Measurements from ENCODE around the gene BOD1. TPM values are rescaled to one million over a fixed set of nuclear protein-coding genes. Genes with fewer than 3 reads are reported as not detected.

BOD1 gene
- 91.4 and 106 TPM in 2 replicates for total RNA-seq

DNA sequence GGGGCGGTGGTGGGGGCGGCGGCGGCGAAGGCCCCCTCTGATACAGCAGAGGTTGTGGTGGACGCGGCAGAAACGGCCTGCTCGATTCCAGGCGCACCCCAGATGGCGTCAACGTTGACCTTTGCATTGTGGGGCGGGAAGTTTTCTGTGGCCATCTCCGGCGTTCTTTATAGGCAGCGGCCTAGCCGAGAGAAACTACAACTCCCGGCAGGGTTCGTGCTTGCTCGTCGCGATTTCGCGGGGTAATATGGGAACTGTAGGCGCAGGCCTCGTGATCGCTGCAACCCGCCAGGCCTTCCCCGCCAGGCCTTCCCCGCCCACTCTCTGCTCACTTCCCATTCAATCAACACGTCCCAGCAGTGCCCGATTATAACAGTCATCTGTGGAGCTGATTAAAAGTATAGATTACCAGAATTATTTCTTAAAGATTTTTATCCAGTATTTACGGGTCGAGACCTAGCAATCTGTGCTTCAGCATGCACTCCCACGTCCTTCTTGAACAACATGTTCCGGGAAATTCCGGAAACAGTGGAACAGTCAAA is at the start of gene BOD1:
Gene BOD1 (minus strand): TSS at position 74 of the 542 bp plus-strand sequence. CDS start 214 bp downstream, outside the sequence.
- FAIRE-seq = no peak
- Histone ChIP-seq H3K4me3 (ENCODE audit: low read depth, low read length) (peak within 1 kb of the TSS; percentile 77), H3K27me3 (ENCODE audit: control insufficient read depth, insufficient read depth, low read length) (no peaks in the 10 kb centered on the region), H3K36me3 (ENCODE audit: control insufficient read depth, insufficient read depth, low read length) (peaks cover 2% of the 10 kb centered on the region)
- DNase-seq (ENCODE audit: low read depth) = peak; percentile 95
- TF ChIP-seq, protein P1, sequence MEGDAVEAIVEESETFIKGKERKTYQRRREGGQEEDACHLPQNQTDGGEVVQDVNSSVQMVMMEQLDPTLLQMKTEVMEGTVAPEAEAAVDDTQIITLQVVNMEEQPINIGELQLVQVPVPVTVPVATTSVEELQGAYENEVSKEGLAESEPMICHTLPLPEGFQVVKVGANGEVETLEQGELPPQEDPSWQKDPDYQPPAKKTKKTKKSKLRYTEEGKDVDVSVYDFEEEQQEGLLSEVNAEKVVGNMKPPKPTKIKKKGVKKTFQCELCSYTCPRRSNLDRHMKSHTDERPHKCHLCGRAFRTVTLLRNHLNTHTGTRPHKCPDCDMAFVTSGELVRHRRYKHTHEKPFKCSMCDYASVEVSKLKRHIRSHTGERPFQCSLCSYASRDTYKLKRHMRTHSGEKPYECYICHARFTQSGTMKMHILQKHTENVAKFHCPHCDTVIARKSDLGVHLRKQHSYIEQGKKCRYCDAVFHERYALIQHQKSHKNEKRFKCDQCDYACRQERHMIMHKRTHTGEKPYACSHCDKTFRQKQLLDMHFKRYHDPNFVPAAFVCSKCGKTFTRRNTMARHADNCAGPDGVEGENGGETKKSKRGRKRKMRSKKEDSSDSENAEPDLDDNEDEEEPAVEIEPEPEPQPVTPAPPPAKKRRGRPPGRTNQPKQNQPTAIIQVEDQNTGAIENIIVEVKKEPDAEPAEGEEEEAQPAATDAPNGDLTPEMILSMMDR (IDR thresholded peaks at IDR 0.05; ENCODE audit: insufficient read depth, low read length, severe bottlenecking) = no peak

DNA sequence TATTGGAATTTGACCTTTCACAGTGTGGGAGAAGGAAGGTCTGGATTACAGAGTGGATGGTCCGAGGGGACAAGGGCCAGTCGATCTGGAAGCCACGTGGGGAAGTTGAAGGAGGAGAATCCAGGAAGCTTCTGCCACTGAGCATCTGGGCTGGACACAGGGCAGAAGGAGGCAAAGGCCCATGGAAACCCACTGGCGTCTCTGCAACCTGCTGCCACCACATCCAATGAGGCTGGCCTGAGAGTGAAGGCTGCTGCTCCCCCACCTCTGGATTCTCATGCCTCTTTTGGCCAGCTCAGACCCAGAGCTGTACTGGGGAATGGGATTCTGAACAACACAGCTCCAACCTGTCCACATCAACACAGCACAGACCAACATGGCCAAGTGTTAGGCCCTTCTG is 48.9 kb upstream of the BOD1 start:
- FAIRE-seq (no peak), DNase-seq (ENCODE audit: low read depth) (no peak)
- TF ChIP-seq, protein P1 (IDR thresholded peaks at IDR 0.05; ENCODE audit: insufficient read depth, low read length, severe bottlenecking) = no peak

DNA sequence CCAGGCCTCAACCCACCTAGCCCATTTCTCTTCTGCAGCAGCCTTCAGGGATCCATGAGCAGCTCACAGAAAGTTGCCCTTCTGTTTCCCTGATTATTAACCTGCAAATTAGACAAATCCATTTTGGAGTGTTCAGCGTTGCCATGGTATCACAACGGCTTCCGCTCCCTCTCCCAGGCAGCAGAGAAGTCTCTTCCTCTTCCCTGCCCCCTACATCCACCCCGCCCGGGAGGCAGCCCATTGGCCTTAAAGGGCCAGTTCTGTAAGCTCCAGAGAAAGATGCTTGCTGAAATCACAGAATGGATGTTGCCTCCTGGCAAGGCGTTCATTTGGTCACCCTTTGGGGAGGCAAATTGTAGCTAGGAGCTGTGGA is 47.7 kb upstream of the BOD1 start:
- Histone ChIP-seq H3K27me3 (ENCODE audit: control insufficient read depth, insufficient read depth, low read length) (peaks cover 2% of the 10 kb centered on the region), H3K36me3 (ENCODE audit: control insufficient read depth, insufficient read depth, low read length) (no peaks in the 10 kb centered on the region), H3K4me3 (ENCODE audit: low read depth, low read length) (no peak overlapping the region)
- TF ChIP-seq, protein P1 (IDR thresholded peaks at IDR 0.05; ENCODE audit: insufficient read depth, low read length, severe bottlenecking) = no peak
- FAIRE-seq = no peak
- DNase-seq (ENCODE audit: low read depth) = no peak

More for the DNA sequence above, 48.9 kb upstream of the BOD1 start:
- Histone ChIP-seq H3K4me3 (ENCODE audit: low read depth, low read length) (no peak overlapping the region), H3K36me3 (ENCODE audit: control insufficient read depth, insufficient read depth, low read length) (no peaks in the 10 kb centered on the region), H3K27me3 (ENCODE audit: control insufficient read depth, insufficient read depth, low read length) (peaks cover 2% of the 10 kb centered on the region)

DNA sequence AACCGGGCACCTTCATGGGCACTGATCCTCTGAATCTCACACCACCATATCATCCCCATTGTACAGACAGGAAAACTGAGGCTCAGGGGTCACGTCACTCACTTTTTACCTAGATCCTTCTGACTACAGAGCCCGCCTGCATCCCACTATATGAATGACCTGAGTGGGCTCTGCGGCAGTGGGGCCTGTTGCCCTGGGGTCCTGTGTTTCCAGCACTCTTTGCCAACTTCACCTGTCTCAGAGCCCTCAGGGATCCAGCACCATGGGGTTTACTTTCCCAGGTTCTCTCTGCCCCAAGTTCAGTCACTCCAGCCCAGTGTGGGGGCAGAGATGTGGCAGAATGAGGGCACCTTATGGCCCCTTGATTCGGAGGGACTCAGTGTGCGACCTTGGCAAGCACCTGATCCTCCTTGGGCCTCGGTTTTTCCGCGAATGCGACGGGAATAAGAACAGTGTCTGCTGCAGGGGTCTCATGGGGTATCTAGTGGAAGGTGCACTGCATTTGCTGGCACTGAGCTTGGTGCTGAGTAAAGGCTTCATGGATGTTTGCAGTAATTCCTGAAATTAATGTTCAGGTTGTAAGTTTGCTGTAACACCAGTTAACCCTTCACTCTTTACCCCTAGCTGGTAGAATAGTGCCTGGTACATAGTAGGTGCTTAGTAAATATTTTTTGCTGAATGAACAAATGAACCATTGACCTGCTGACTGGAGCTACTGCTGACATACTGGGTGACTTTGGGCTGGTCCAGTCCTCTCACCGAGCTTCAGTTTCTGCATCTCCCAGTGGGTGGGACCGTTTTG is 47.1 kb upstream of the BOD1 start:
- Histone ChIP-seq H3K27me3 (ENCODE audit: control insufficient read depth, insufficient read depth, low read length) (peaks cover 2% of the 10 kb centered on the region), H3K4me3 (ENCODE audit: low read depth, low read length) (no peak overlapping the region), H3K36me3 (ENCODE audit: control insufficient read depth, insufficient read depth, low read length) (no peaks in the 10 kb centered on the region)
- DNase-seq (ENCODE audit: low read depth) (no peak), FAIRE-seq (no peak)
- TF ChIP-seq, protein P1 (IDR thresholded peaks at IDR 0.05; ENCODE audit: insufficient read depth, low read length, severe bottlenecking) = no peak

DNA sequence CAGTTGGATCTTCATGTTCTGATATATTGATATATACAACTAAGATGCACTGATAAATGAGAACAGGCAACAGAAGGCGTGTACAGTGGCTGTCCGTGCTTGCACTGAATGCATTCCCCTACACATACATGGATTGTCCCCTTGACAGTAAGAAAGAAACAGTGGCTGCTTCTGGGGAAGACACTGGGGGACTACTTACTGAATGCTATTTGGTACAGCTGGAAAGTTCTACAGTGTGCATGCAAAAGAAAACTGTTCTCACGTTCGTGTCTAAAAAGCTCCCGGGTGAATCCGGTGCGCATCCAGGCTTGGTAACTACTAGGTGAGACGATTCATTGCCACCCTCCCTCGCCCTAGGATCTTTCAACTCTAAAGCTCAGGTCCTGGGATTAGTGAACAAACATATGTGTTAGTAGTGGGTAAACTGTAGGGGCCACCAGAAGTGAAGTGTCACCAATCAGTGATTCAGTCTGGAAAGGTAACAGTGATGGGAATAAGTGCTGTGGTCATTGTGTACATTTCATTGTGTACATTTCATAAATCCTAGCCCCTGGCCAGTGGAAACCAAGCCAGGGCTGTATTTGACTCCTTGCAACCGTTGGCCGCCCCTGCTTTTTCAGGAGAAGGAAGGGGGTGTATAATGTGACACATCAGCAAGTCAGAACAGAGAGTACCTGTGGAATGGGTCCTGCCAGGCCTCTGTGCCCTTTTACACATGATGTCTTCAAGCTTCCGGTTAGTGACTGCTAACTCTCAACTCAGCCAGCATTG is 46.3 kb upstream of the BOD1 start:
- DNase-seq (ENCODE audit: low read depth) (peak; percentile 12), FAIRE-seq (no peak)
- Histone ChIP-seq H3K4me3 (ENCODE audit: low read depth, low read length) (no peak overlapping the region), H3K27me3 (ENCODE audit: control insufficient read depth, insufficient read depth, low read length) (peaks cover 2% of the 10 kb centered on the region), H3K36me3 (ENCODE audit: control insufficient read depth, insufficient read depth, low read length) (no peaks in the 10 kb centered on the region)
- TF ChIP-seq, protein P1 (IDR thresholded peaks at IDR 0.05; ENCODE audit: insufficient read depth, low read length, severe bottlenecking) = no peak

Data from bronchial epithelial cell (primary cell).